Adrenal gland (tissue), 12 donors: ENCODE results near the gene COL23A1. TPM values are rescaled to one million over a fixed set of nuclear protein-coding genes. Genes with fewer than 3 reads are reported as not detected.

Experiments
- DNase-seq, 7 donors: peaks; one replicate each; pipeline ENCODE4 v3.0.0-alpha.2; 2019 to 2020
- H3K27ac ChIP-seq, 5 donors: fragments of 200-600 bp; sonication (generic) in 4 of 5; 1 replicate in 3 of 5; 2 replicates in 2 of 5; pipeline versions ENCODE4 v1.5.1 to v1.8.0; 2016 to 2020; ENCODE audit warnings: mild to moderate bottlenecking in 1 of 5
- H3K27me3 ChIP-seq: fragments of 200-600 bp; 2 replicates; pipeline ENCODE4 v1.8.0; 2021
- H3K36me3 ChIP-seq, 2 donors: fragments of 200-600 bp; replicated peaks in 1 of 2; 1 replicate in 1 of 2; 2 replicates in 1 of 2; pipeline versions ENCODE4 v1.5.1 to v1.8.0; 2018 to 2022
- H3K4me1 ChIP-seq, 2 donors: fragments of 200-600 bp; replicated peaks in 1 of 2; 1 replicate in 1 of 2; 2 replicates in 1 of 2; pipeline versions ENCODE4 v1.5.1 to v1.8.0; 2018 to 2021
- H3K4me3 ChIP-seq, 4 donors: fragments of 200-600 bp; sonication (generic) in 3 of 4; one replicate each; pipeline ENCODE4 v1.5.1; 2016 to 2018
- H3K9me3 ChIP-seq, 3 donors: fragments of 200-600 bp; sonication (generic) in 1 of 3; replicated peaks in 1 of 3; 1 replicate in 2 of 3; 2 replicates in 1 of 3; pipeline versions ENCODE4 v1.5.1 to v1.8.0; 2016 to 2021
- CTCF ChIP-seq, 6 experiments: fragments of 450-650 bp in 4 of 6; fragments of 200-600 bp in 2 of 6; sonication (generic) in 1 of 6; IDR thresholded peaks; 1 replicate in 5 of 6; 2 replicates in 1 of 6; pipeline versions ENCODE4 v1.5.1 to v1.8.0; 2016 to 2021; ENCODE audit warnings: antibody characterized with exemption in 6 of 6, mild to moderate bottlenecking in 2 of 6, moderate library complexity in 1 of 6
- POLR2A ChIP-seq, 2 donors: fragments of 450-650 bp; IDR thresholded peaks; one replicate each; pipeline ENCODE4 v1.6.1; 2017; ENCODE audit warnings: antibody characterized with exemption in 2 of 2, mild to moderate bottlenecking in 2 of 2, moderate library complexity in 1 of 2
- WGBS, 4 donors: extraction: QIAGEN DNeasy Blood & Tissue Kit in 2 of 4; methylation state at CpG; one replicate each; pipeline versions ENCODE4 v1.1.5 to v1.1.7; 2013 to 2017; 5-methylcytosine and 5-hydroxymethylcytosine counted together
- intact Hi-C, 2 donors: fragments of 100-400 bp; cut with DNase I; formaldehyde crosslinking; loops; one replicate each; pipeline versions ENCODE4 v1.14.1 to v1.15.0; 2022 to 2023
- polyA plus RNA-seq, 3 donors: library from polyadenylated mRNA; stranded (reverse); fragments of 200-250 nt in 2 of 3; fragments of 350-450 nt in 1 of 3; fragmentation: Illumina TruSeq in 1 of 3; extraction: RNeasy Lipid Tissue Mini Kit (QIAGEN cat#74804) in 1 of 3; gene quantifications; one replicate each; pipeline ENCODE4 v1.2.3, GENCODE V29; 2013 to 2014
- total RNA-seq, 9 donors: library from RNA; depleted of rRNA in 4 of 9; stranded (reverse); fragments of >200 nt in 4 of 9; fragments of 120-200 nt in 1 of 9; fragmentation: NEBNext Ultra II Directional in 1 of 9; extraction: Animal tissue kit (Norgen Biotek cat#: 25700) in 1 of 9; gene quantifications; one replicate each; pipeline versions ENCODE4 v1.1.0 to v1.2.4, GENCODE V29; 2013 to 2023
- donor health status: healthy with polysubstance abuse.
- donor health status: Bipolar disorder and iron deficiency.
- donor health status: DM: yes; HTN: yes; CAD: no.
- donor health status: DM: no; HTN: no; CAD: no.
- donor health status: DM: no; HTN: no; CAD: no.
- donor health status: DM: yes; HTN: yes; CAD: no.

Gene COL23A1
- total and polyA plus RNA-seq, 12 donors, result 0.09 to 4.4 (median 0.88) TPM

- intact Hi-C loops, result no loop called here
- no peak for DNase-seq
- no peak overlapping the region for H3K4me3 ChIP-seq
These were observed 205.2 kb downstream of the COL23A1 start for GRCh38 chr5:178384816-178385495.

GRCh38 chr5:178383919-178384815 is 206.0 kb downstream of the COL23A1 start:
- no peaks in the 10 kb centered on the region for H3K4me1 ChIP-seq
- no peak for DNase-seq
- no peak overlapping the region for H3K4me3 ChIP-seq
- no peaks in the 10 kb centered on the region for H3K36me3 ChIP-seq
- no peak overlapping the region for H3K27ac ChIP-seq
- 57 to 83% (median 64%) methylated on average over 21 to 42 of the region's 42 CpGs for WGBS, 4 donors
- TF ChIP-seq CTCF (IDR thresholded peaks at IDR 0.05) (no peak), POLR2A (IDR thresholded peaks at IDR 0.05) (no peak)
- no peaks in the 10 kb centered on the region for H3K9me3 ChIP-seq
- intact Hi-C loops, result no loop called here
- no peaks in the 10 kb centered on the region for H3K27me3 ChIP-seq

More at GRCh38 chr5:178384816-178385495, 205.2 kb downstream of the COL23A1 start:
- Histone ChIP-seq H3K27me3 (no peaks in the 10 kb centered on the region), H3K4me1 (no peaks in the 10 kb centered on the region), H3K27ac (no peak overlapping the region), H3K36me3 (no peaks in the 10 kb centered on the region), H3K9me3 (no peaks in the 10 kb centered on the region)
- WGBS, 4 donors, result 83 to 86% (median 84%) methylated on average over 13 to 15 of the region's 15 CpGs
- TF ChIP-seq CTCF (IDR thresholded peaks at IDR 0.05) (no peak), POLR2A (IDR thresholded peaks at IDR 0.05) (no peak)

GRCh38 chr5:178383301-178383918 is 206.8 kb downstream of the COL23A1 start:
- WGBS, 4 donors, result 81 to 94% (median 92%) methylated on average over 6 to 13 of the region's 13 CpGs
- DNase-seq, result no peak
- Histone ChIP-seq H3K27me3 (no peaks in the 10 kb centered on the region), H3K9me3 (no peaks in the 10 kb centered on the region), H3K4me3 (no peak overlapping the region), H3K4me1 (no peaks in the 10 kb centered on the region), H3K36me3 (no peaks in the 10 kb centered on the region), H3K27ac (no peak overlapping the region)
- intact Hi-C loops, result no loop called here
- no peak for TF ChIP-seq POLR2A (IDR thresholded peaks at IDR 0.05)
- no peak for TF ChIP-seq CTCF (IDR thresholded peaks at IDR 0.05)

GRCh38 chr5:178382754-178383164 is 207.4 kb downstream of the COL23A1 start:
- no peak for DNase-seq
- no peak for TF ChIP-seq CTCF (IDR thresholded peaks at IDR 0.05)
- no peak for TF ChIP-seq POLR2A (IDR thresholded peaks at IDR 0.05)
- no peak overlapping the region for H3K4me3 ChIP-seq
- no peaks in the 10 kb centered on the region for H3K27me3 ChIP-seq
- intact Hi-C loops, result no loop called here
- no peaks in the 10 kb centered on the region for H3K9me3 ChIP-seq
- WGBS, 4 donors, result 82 to 93% (median 87%) methylated on average over 7 to 8 of the region's 8 CpGs
- H3K27ac ChIP-seq, result no peak overlapping the region
- H3K4me1 ChIP-seq, result no peaks in the 10 kb centered on the region
- no peaks in the 10 kb centered on the region for H3K36me3 ChIP-seq
